ENCODE results near the gene LENG1. TPM values are rescaled to one million over a fixed set of nuclear protein-coding genes. Genes with fewer than 3 reads are reported as not detected.

The LENG1 gene
- total RNA-seq, 2 donors from 2014 or later = 3.6 to 4.0 TPM

DNA sequence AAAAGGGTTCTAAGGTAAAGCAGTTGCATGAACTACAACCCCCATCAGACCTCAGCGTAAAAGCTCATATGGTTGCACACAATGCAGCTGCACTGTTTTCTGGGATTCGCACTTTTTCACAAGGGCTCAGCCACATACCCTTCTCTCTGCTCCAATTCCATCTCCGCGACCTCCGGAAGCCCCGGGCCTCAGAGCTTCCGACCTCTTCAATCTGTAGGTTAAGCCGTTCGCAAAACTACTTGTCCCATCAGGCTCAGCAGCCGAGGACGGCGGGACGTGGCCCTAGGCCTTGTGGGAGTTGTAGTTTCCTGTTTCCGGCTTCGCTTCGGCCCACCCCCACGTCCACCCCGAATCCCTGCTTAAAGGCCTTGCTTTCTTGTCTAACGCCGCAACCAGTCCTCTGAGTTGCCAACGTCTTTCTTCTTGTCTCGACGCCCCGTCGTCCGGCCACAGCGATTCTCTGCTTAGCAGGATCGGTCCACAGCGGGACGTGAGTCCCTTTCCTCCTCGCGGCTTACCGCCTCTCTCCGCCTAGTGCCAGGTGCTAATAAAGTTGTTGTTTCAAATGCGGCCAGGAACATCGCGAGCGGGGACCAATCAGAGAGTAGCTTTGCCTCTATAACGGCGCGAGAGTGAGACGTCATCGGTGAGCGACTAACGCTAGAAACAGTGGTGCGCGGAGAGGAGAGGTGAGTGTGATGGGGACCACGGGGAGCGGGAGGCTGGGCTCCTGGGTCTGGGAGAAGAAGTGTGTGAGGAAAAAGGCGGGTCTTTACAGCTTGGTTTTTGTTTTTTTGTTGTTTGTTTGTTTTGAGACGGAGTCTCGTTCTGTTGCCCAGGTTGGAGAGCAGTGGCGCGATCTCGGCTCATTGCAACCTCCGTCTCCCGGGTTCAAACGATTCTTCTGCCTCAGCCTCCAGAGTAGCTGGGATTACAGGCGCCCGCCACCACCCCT is 44.1 kb downstream of the LENG1 start, which contains the start of the genes PRPF31 and TFPT:
PRPF31 (plus strand) TSS at position 646 of the 955 bp plus-strand sequence. CDS start 2,525 bp downstream, outside the sequence.
TFPT (minus strand) TSS at position 549 of the 955 bp plus-strand sequence; CDS start at position 161, 388 bp downstream.
- peak within 1 kb of the TSS; percentile 52 for H3K9ac ChIP-seq (ENCODE audit: extremely low read depth, low read length, poor library complexity, severe bottlenecking)
- peaks cover 27% of the 10 kb centered on the region for H3K36me3 ChIP-seq (ENCODE audit: control insufficient read depth, insufficient read depth, low read length)
- Mint-ChIP-seq H3K4me1 (peaks cover 7% of the 10 kb centered on the region), H3K27ac (peak within 1 kb of the TSS; percentile 99), H3K9me3 (no peaks in the 10 kb centered on the region), H3K36me3 (ENCODE audit: low read depth) (peaks cover 32% of the 10 kb centered on the region), H3K4me3 (peak within 1 kb of the TSS; percentile 83), H3K27me3 (ENCODE audit: insufficient read depth) (no peaks in the 10 kb centered on the region)
- peak within 1 kb of the TSS; percentile 97 for H3K4me3 ChIP-seq (ENCODE audit: low read length)
- TF ChIP-seq, protein P1, sequence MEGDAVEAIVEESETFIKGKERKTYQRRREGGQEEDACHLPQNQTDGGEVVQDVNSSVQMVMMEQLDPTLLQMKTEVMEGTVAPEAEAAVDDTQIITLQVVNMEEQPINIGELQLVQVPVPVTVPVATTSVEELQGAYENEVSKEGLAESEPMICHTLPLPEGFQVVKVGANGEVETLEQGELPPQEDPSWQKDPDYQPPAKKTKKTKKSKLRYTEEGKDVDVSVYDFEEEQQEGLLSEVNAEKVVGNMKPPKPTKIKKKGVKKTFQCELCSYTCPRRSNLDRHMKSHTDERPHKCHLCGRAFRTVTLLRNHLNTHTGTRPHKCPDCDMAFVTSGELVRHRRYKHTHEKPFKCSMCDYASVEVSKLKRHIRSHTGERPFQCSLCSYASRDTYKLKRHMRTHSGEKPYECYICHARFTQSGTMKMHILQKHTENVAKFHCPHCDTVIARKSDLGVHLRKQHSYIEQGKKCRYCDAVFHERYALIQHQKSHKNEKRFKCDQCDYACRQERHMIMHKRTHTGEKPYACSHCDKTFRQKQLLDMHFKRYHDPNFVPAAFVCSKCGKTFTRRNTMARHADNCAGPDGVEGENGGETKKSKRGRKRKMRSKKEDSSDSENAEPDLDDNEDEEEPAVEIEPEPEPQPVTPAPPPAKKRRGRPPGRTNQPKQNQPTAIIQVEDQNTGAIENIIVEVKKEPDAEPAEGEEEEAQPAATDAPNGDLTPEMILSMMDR (conservative IDR thresholded peaks at IDR 0.05) = no peak
- H3K4me1 ChIP-seq (ENCODE audit: control insufficient read depth, insufficient read depth, low read length) = no peaks in the 10 kb centered on the region
- H3K27ac ChIP-seq (ENCODE audit: low read depth, low read length) = peak within 1 kb of the TSS; percentile 52
- 0 to 2% methylated on average over 37 to 60 of the region's 60 CpGs for WGBS, 2 experiments (ENCODE audit: insufficient coverage in 1 of 2, insufficient read length in 1 of 2)
- no peaks in the 10 kb centered on the region for H3K9me3 ChIP-seq (ENCODE audit: control insufficient read depth, low read length)
- peak; percentile 98 for DNase-seq
- no peaks in the 10 kb centered on the region for H3K27me3 ChIP-seq (ENCODE audit: control insufficient read depth, insufficient read depth, low read length, poor library complexity, severe bottlenecking)

DNA sequence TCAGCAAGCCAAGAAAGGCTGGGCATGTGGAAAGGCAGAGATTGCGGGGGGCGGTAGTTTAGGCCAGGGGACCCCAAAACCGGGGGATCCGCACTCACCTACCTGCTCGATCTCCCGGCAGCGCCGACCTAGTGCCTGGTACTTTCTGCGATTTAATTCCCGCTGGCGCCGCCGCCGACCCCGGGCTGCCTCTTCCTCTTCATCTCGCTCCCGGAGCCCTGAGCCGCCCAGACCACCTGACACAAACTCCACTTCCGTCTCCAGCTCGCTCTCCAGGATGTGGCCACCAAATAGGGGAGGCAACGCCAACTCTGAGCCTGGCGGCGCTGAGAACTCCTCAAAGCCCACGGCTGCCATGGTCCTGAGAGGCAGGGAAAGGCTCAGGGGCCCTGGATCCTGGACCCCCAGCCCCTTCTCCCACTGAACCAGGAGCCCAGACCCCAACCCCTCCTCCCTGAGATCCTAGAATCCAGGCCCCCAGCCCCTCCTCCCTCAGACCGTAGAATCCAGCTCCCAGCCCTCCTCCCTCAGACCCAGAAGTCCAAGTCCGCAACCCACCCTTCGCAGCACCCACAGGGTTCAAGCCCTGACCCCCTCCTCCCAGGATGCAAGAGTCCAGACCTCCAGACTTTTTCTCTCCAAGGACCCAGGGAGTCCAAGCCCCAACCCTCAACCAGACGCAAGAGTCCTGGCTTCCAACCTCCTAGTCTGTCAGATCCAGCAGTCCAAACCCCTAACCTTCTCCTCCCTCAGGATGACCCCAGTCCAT is 45.0 kb downstream of the LENG1 start:
- Mint-ChIP-seq H3K4me3 (peak overlapping the region; percentile 83), H3K36me3 (ENCODE audit: low read depth) (peaks cover 30% of the 10 kb centered on the region), H3K27ac (peak overlapping the region; percentile 99), H3K9me3 (no peaks in the 10 kb centered on the region), H3K4me1 (peaks cover 7% of the 10 kb centered on the region), H3K27me3 (ENCODE audit: insufficient read depth) (no peaks in the 10 kb centered on the region)
- Histone ChIP-seq H3K27me3 (ENCODE audit: control insufficient read depth, insufficient read depth, low read length, poor library complexity, severe bottlenecking) (no peaks in the 10 kb centered on the region), H3K4me1 (ENCODE audit: control insufficient read depth, insufficient read depth, low read length) (no peaks in the 10 kb centered on the region), H3K27ac (ENCODE audit: low read depth, low read length) (no peak overlapping the region), H3K9me3 (ENCODE audit: control insufficient read depth, low read length) (no peaks in the 10 kb centered on the region), H3K36me3 (ENCODE audit: control insufficient read depth, insufficient read depth, low read length) (peaks cover 19% of the 10 kb centered on the region), H3K4me3 (ENCODE audit: low read length) (peak overlapping the region; percentile 97), H3K9ac (ENCODE audit: extremely low read depth, low read length, poor library complexity, severe bottlenecking) (peak overlapping the region; percentile 52)
- peak; percentile 77 for DNase-seq
- TF ChIP-seq, protein P1 (conservative IDR thresholded peaks at IDR 0.05) = no peak
- WGBS, 2 experiments (ENCODE audit: insufficient coverage in 1 of 2, insufficient read length in 1 of 2) = 31 to 32% methylated on average over 19 to 28 of the region's 28 CpGs

- no peak overlapping the region for H3K4me3 ChIP-seq (ENCODE audit: low read length)
- peaks cover 58% of the 10 kb centered on the region for H3K36me3 Mint-ChIP-seq (ENCODE audit: low read depth)
- 89 to 92% methylated on average over 2 to 5 of the region's 6 CpGs for WGBS, 2 experiments (ENCODE audit: insufficient coverage in 1 of 2, insufficient read length in 1 of 2)
- H3K36me3 ChIP-seq (ENCODE audit: control insufficient read depth, insufficient read depth, low read length) = peaks cover 38% of the 10 kb centered on the region
- H3K27me3 ChIP-seq (ENCODE audit: control insufficient read depth, insufficient read depth, low read length, poor library complexity, severe bottlenecking) = no peaks in the 10 kb centered on the region
- no peak overlapping the region for H3K27ac ChIP-seq (ENCODE audit: low read depth, low read length)
- H3K9me3 ChIP-seq (ENCODE audit: control insufficient read depth, low read length) = no peaks in the 10 kb centered on the region
- TF ChIP-seq, protein P1 (conservative IDR thresholded peaks at IDR 0.05) = no peak
- peaks cover 6% of the 10 kb centered on the region for H3K4me1 Mint-ChIP-seq
- no peaks in the 10 kb centered on the region for H3K4me1 ChIP-seq (ENCODE audit: control insufficient read depth, insufficient read depth, low read length)
- H3K27ac Mint-ChIP-seq = no peak overlapping the region
- no peaks in the 10 kb centered on the region for H3K27me3 Mint-ChIP-seq (ENCODE audit: insufficient read depth)
- no peaks in the 10 kb centered on the region for H3K9me3 Mint-ChIP-seq
- no peak overlapping the region for H3K4me3 Mint-ChIP-seq
- no peak for DNase-seq
- no peak overlapping the region for H3K9ac ChIP-seq (ENCODE audit: extremely low read depth, low read length, poor library complexity, severe bottlenecking)
These were observed 49.9 kb downstream of the LENG1 start for GRCh38 chr19:54109651-54110050.

Measured in endodermal cell (in vitro differentiated cells).